HG03565 (cell line): ENCODE data around the gene CUL9.
A peak's percentile ranks its signal among the peaks of the same experiment; 100 is the strongest.

Experiments used
- ATAC-seq: cut with Tn5 transposase; IDR thresholded peaks from one replicate; pipeline ENCODE4 v1.9.1; 2021; ENCODE audit warnings: mild to moderate bottlenecking, moderate library complexity; ENCODE audit not compliant: unreplicated experiment

The CUL9 gene

DNA sequence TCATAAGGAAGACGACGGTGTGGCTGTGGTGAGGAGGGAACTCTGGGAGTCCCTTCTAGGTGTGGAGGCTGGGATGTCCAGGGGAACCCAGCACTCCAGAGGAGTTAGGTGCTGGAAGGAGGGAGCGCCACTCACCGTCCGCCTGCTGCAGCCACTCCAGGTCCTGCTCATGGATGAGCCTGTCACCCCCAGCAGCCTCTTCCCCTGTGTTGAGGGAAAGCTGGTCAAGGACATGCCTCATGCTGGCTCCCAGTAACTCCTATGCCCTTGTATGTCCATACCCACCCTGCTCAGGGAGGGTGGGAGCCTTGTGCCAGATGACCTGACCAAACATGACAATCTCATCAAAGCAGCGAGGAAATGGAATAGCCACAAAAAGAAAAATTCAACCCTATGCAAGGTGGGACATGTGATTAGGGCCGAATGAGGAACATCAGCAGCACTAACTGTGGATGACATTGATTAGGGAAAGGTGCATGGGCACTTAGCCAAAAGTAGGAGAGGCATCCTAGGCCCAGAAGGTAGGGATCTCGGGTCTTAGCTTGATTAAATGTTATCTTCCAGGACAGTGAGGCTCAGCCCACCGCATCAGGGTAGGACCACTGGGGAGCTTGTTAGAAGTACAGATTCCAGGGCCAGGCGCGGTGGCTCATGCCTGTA, 44.3 kb downstream of the CUL9 start:
- ATAC-seq, result no peak

DNA sequence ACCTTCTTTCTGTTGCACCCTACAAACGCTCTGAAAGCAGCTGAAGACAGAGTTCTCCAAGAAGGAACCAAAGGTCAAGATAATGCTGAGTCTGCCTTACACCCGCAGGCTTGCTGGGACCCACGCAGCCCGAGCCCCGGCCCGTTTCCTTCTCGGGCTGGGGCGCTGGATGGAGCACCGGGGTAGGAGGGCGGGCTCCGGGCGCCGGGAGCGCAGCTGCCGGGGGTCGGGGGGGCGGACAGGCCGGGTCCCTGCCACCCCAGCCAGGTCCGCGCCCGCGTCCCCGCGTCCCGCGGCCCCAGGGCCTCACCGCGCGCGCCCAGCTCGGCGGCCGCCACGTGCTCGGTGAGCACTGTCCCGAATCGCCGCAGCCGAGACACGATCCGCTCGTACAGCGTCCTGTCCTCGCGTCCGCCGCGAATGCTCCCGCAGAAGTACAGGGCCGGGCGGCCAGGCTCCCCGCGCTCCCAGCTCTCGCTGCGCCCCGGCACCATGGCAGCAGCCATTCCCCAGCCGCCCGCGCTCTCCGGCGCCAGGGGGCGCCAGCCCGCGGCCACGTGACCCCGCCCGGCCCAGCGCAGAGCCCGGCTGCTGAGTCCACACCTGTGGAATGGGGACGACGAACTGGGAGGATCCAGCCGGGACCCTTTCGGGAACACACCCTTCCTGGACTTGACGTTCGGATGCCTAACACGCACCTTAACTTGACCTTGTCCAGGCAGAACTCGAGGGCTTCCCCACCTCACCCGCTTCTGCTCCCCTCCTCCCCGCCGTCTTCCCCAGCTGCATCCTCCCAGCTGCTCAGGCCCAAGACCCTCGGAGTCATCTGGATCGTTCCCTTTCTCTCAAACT, 47.2 kb downstream of the CUL9 start, which contains the start of gene DNPH1:
DNPH1 (minus strand) TSS at position 531 of the 852 bp plus-strand sequence; CDS start at position 506, 25 bp downstream.
- peak; percentile 67 for ATAC-seq

DNA sequence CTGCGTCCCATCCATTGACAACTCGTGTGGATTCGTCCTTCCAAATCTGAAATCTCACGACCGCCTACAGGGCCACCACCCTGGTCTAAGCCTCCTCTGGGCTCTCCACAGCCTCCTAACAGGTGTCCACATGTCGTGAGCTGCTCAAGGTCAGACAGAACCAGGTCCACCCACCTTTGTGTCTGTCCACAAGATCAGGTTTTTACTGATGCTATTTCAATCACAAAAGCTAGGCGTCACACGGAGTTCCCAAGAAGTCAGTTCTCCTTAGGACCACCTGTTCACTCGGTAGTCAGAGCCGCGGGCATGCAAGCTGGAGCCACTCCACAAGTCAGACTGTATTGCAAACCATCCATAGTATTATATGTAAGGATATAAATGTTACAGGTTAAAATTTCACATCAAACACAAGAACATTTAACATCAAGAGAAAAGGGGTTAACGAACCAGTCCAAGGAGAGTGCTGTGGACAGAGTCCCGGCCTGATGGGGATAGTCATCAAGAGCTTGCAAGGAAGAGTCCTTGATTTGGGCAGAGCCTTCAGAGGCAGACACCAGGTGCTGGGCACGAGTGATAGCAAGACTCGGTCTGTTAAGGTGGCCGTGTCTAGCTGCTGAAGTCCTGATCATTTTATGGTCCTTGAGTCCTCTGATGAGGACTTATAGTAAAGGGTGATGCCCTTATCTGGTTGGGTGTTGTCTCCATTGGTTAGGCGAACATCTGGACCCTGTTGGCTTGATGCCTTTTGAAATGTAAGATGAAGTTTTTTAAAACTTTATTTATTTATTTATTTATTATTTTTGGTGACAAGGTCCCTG, 48.0 kb downstream of the CUL9 start:
- ATAC-seq, result no peak

DNA sequence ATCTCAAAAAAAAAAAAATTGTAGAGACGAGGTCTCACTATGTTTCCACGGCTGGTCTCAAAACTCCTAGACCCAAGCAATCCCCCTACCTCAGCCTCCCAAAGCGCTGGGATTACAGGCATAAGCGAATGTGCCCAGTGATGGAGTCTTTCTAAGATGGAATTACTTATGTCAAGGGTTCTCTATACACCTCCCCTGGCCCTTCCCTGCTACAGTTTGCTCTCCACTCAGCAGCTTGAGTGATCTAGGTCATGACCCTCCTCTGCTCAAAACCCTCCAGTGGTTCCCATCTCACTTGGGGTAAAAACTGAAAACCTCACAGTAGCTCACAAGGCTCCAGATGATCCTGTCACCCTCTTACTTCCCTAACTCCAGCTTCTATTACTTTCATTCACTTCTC, 49.1 kb downstream of the CUL9 start:
- ATAC-seq, result no peak

GRCh38 chr6:43231735-43232450, 49.9 kb downstream of the CUL9 start:
- ATAC-seq, result no peak

DNA sequence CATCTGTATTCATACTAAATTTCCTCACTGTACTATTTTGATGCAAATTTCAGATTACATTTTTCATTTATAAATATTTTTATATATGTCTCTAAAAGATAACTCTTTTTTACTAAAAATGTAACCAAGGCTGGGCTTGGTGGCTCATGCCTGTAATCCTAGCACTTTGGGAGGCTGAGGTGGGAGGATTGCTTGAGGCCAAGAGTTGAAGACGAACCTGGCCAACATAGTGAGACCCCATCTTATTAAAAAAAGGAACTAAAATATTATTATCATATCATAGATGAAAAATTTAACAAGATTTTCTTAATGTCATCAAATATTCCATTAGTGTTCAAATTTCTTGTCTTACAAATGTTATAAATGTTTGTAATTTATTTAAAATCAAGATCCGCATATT, 53.8 kb downstream of the CUL9 start:
- no peak for ATAC-seq

GRCh38 chr6:43239054-43239453, 57.1 kb downstream of the CUL9 start:
- ATAC-seq, result no peak

- no peak for ATAC-seq
Observed at GRCh38 chr6:43240950-43241349, 59.0 kb downstream of the CUL9 start.

DNA sequence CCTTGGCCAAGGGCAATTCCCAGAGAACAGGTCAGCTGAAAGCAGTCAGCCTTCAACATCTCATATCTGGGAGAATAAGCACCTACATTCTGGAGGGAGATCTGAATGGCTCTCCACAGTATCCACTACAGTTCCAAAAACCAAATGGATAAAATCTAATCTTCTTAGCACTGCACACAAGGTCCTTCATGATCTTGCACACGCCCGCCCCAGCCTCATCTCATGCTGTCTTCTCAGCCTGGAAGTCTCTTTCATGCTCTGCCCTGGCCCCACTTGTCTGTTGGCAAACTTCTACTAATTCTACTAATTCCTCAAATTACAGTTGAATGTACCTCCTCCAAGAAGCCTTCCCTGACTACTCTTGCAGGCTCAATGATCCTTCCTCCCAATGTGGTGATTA, 59.5 kb downstream of the CUL9 start:
- no peak for ATAC-seq

- ATAC-seq, result no peak
Observed at GRCh38 chr6:43242908-43243663, 61.1 kb downstream of the CUL9 start, which contains the start of gene TTBK1. TTBK1 (plus strand) TSS chr6:43243481; CDS start chr6:43246661, 3,180 bp downstream.

DNA sequence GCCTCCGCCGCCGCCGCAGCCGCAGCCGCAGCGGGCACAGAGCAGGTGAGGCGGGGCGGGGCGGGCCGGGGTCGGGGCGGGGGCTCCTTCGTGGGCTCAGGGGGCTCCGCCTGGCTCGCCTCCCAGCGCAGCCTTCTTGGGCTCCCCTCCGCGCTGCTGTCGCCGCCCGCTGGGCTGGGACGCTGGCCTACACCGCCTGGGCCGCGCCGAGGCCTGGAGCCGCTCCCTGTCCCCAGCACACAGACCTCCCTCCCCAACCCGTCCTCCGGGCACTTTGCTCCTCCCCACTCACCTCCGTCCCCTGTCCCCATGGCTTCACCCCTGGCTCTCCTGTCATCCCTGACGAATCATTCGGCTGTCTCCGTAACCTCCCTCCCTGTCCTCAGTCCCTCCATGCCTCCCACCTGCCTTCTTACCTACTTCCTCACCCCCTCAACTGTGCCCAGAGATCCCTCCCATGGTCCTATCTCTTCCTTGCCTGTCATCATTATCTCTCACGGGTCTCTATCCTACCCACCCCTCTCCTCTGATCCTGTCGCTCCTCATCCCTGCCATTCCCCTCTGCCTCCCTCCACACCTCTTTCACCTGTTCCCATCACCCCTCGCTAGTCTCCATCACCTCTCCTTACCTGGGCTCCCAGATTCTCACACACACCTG, 61.8 kb downstream of the CUL9 start:
- ATAC-seq, result no peak

DNA sequence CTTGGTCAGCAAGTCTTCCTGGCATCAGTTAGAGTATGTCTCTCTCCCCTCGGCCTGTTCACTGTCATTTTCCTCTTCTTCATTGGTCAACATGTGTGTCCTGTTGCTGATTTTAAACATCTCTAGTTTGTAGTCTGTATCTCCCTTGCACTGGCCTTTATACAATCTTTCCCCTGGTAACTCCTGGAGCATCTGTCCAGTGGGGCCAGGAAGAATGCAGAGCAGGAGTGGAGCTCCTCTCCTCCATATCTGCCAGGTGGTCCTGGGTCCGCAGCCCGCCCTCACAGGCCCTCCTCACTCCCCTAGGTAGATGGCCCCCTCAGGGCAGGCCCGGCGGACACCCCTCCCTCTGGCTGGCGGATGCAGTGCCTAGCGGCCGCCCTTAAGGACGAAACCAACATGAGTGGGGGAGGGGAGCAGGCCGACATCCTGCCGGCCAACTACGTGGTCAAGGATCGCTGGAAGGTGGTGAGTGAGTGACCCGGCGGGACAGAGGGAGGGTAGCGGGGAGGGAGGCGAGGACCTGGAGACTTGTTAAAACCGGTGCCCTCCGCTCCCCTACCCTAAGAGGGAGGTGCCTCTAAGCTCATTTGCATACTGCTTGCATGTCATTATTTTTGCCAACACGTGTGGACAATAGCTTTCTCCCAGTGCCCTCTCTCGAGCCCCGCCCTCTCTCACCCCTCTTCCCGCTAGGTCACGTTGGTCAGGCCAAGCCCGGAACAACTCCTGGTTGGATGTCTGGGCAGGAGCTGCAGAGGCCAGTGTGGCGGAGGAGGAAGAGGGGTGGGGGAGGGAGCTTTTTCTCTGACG, 64.5 kb downstream of the CUL9 start:
- peak; percentile 11 for ATAC-seq

GRCh38 chr6:43247114-43247999, 65.4 kb downstream of the CUL9 start:
- peak; percentile 78 for ATAC-seq

- no peak for ATAC-seq
Observed at GRCh38 chr6:43248101-43248500, 66.1 kb downstream of the CUL9 start.

GRCh38 chr6:43248791-43249190, 66.8 kb downstream of the CUL9 start:
- ATAC-seq, result no peak

DNA sequence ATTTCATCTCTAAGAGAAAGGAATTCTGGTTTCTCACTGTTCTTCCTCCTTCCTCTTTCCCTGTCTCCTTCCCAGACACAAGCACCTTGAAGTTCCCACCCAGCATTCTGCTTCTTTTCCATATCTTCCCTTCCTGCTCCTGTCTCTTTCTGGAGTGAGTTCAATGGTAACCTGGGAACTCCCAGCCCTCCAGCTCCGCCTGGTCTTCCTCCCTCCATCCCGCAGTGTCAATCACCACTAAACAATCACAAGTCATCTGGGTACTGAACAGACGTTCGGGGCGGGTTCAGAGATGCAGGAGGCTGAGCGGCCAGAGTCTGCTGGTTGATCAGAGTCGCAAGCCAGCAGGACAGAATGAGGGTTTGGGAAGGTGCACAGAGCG, 69.0 kb downstream of the CUL9 start:
- ATAC-seq, result no peak

GRCh38 chr6:43253401-43253800, 71.4 kb downstream of the CUL9 start:
- no peak for ATAC-seq
